ENCODE data around the gene DNAJB1. TPM values are rescaled to one million over a fixed set of nuclear protein-coding genes. Genes with fewer than 3 reads are reported as not detected.

DNAJB1 gene
- total RNA-seq, 4 donors from 2014 or later = 96.2 to 107 (median 99.6) TPM

DNA sequence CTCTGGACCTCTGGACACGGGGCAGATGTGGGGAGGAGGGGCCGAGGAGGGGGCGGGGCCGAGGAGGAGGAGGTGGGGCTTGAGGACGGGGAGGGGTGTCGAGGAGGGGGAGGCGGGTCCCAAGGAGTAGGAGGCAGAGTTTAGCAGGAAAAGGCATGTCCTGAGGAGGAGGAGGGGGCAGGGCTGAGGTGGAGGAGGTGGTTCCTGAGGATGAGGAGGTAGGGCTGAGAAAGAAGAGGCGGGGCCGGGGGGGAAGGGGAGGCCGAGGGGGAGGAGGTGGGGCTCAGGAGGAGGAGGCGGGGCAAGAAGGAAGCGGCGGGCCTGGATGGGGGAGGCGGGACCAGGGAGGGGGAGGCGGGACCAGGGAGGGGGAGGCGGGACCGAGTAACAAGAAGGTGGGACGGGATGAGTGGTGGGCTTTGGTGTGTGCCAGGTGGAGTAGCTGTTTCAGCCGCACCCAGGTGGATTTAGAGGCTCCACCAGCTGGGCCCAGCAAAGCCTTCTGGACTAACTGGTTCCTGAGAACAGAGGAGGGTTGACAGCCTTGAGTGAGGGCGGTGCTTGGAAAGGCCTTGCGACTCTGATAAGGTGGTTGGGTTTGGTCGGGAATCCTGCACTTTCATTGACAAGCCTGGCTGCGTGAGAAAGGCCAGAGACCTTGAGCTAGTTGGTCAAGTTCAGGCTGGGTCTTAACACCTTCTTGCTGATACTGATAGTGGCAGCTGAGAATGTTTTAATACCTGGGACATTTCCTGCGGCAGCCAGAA, 18.9 kb upstream of the DNAJB1 start:
- DNase-seq (ENCODE audit: low spot score in 2 of 2) = peak; percentile 71 to 90
- TF ChIP-seq POLR2A (IDR thresholded peaks at IDR 0.05) = no peak
- TF ChIP-seq, protein P1, sequence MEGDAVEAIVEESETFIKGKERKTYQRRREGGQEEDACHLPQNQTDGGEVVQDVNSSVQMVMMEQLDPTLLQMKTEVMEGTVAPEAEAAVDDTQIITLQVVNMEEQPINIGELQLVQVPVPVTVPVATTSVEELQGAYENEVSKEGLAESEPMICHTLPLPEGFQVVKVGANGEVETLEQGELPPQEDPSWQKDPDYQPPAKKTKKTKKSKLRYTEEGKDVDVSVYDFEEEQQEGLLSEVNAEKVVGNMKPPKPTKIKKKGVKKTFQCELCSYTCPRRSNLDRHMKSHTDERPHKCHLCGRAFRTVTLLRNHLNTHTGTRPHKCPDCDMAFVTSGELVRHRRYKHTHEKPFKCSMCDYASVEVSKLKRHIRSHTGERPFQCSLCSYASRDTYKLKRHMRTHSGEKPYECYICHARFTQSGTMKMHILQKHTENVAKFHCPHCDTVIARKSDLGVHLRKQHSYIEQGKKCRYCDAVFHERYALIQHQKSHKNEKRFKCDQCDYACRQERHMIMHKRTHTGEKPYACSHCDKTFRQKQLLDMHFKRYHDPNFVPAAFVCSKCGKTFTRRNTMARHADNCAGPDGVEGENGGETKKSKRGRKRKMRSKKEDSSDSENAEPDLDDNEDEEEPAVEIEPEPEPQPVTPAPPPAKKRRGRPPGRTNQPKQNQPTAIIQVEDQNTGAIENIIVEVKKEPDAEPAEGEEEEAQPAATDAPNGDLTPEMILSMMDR (IDR thresholded peaks at IDR 0.05) = no peak
- no peak overlapping the region for H3K4me3 ChIP-seq (ENCODE audit: low read depth, poor library complexity, severe bottlenecking)
- 20 to 23% methylated on average over 23 to 24 of the region's 24 CpGs for WGBS, 2 donors
- intact Hi-C loops (cut with DNase I; ENCODE audit: low total_unique reads) = no loop called here

DNA sequence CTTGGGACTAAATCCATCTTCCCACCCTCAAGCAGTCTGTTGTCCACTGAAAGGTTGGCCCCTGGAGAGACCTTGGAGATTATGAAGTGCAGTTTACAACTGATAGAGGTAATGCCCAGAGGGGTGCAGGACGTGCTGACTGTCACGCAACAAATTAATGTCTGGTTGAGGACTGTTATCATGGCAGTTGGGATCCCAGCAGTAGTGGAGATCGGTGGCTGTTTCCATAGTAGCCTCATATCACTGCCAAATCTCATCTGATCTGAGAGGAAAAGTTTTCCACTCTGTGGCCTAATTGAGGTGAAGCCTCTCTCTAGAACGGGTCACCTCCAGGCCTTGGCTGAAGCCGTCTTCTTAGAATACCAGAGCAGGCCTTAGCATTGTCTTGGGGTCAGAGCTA, 15.3 kb upstream of the DNAJB1 start:
- intact Hi-C loops (cut with DNase I; ENCODE audit: low total_unique reads) = no loop called here
- no peak for DNase-seq (ENCODE audit: low spot score in 2 of 2)
- H3K4me3 ChIP-seq (ENCODE audit: low read depth, poor library complexity, severe bottlenecking) = no peak overlapping the region
- 75 to 83% methylated on average over 5 of the region's 5 CpGs for WGBS, 2 donors
- no peak for TF ChIP-seq POLR2A (IDR thresholded peaks at IDR 0.05)
- TF ChIP-seq, protein P1 (IDR thresholded peaks at IDR 0.05) = no peak

DNA sequence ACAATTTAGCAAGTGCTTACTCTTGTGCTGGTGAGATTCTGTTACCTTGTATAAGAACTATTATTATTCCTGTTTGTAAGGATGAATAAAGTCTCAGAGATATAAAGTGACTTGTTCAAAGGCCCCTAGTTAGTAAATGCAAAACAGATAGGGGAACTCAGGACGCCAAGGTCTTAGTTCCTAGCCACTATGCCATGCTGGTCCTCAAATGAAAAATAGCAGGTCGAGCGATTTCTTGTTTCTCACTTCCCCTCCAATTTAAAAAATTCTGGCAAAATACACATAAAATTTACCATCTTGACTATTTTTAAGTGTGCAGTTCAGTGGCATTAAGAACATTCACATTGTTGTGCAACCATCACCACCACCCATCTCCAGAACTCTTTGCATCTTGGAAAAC, 12.3 kb upstream of the DNAJB1 start:
- TF ChIP-seq, protein P1 (IDR thresholded peaks at IDR 0.05) = no peak
- TF ChIP-seq POLR2A (IDR thresholded peaks at IDR 0.05) = no peak
- WGBS, 2 donors = 55 to 60% methylated on average over 3 of the region's 3 CpGs
- intact Hi-C loops (cut with DNase I; ENCODE audit: low total_unique reads) = no loop called here
- H3K4me3 ChIP-seq (ENCODE audit: low read depth, poor library complexity, severe bottlenecking) = no peak overlapping the region
- DNase-seq (ENCODE audit: low spot score in 2 of 2) = no peak

DNA sequence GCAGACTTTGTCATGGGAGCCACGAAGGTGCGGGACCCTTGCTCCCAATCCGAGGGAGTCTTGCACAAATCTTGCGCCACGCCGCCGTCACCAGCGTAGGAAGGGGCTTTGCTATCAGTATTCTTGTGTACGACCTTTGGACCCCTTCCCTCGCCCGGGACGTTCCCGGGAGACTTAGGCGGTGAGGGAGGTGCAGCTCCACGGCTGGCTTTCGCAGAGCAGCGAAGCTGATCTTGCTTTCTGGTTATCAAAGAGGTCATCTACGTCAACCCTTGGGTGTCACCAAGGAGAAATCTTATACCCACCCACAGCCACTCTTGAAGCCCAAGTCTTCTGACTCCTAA, 11.8 kb upstream of the DNAJB1 start:
- intact Hi-C loops (cut with DNase I; ENCODE audit: low total_unique reads) = no loop called here
- H3K4me3 ChIP-seq (ENCODE audit: low read depth, poor library complexity, severe bottlenecking) = peak overlapping the region; percentile 83
- TF ChIP-seq POLR2A (IDR thresholded peaks at IDR 0.05) = no peak
- TF ChIP-seq, protein P1 (IDR thresholded peaks at IDR 0.05) = no peak
- 0 to 1% methylated on average over 18 of the region's 18 CpGs for WGBS, 2 donors
- DNase-seq (ENCODE audit: low spot score in 2 of 2) = no peak

DNA sequence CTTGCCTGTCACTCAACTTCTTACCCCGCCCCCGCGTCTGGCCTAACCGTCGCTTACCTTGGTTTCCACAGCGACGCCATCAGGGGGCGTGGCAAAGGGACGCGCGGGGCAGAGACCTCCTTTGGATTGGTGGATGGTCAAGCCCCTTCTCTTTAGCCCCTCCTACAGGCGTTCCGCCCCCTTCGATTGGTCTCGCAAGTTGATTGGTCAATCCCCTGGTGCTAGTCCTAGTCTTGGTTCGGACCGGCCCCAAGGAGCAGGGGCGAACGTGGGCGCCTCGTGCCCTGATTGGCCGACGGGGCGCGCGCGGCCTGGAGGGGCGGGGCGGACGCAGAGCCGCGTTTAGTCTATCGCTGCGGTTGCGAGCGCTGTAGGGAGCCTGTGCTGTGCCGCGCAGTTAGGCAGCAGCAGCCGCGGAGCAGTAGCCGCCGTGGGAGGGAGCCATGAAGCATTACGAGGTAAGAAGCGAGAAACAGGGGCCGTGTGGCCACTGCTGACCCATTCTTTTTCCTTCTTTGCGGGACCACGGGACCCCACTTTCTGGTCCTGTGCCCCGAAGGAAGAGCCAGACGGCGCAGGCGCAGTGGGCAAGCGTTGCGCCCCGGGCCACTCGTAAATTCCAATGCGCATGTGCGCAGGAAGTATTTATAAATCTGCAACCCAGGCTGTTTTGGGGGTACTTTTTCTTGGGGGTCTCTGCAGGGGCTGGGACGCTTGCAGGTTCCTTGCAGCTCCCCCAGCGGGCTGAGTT, 11.2 kb upstream of the DNAJB1 start, which contains the start of gene TECR:
TECR (plus strand) TSS at position 341 of the 751 bp plus-strand sequence; CDS start at position 444, 103 bp downstream.
- WGBS, 2 donors = 0 to 1% methylated on average over 48 to 54 of the region's 59 CpGs
- intact Hi-C loops (cut with DNase I; ENCODE audit: low total_unique reads) = no loop called here
- peak; percentile 100 for DNase-seq (ENCODE audit: low spot score in 2 of 2)
- peak in 1 of 2 donors; percentile 83 for TF ChIP-seq POLR2A (IDR thresholded peaks at IDR 0.05)
- TF ChIP-seq, protein P1 (IDR thresholded peaks at IDR 0.05) = no peak
- peak within 1 kb of the TSS; percentile 83 for H3K4me3 ChIP-seq (ENCODE audit: low read depth, poor library complexity, severe bottlenecking)
